Adipocyte (in vitro differentiated cells): ENCODE results near the gene ZKSCAN4.

Experiments used
- DNase-seq: peaks from one replicate; pipeline ENCODE4 v3.0.0-alpha.2; 2015; ENCODE audit warnings: low read depth
- H3K27me3 ChIP-seq: replicated peaks from 2 replicates; pipeline ENCODE4 v1.7.0; 2013; ENCODE audit warnings: mild to moderate bottlenecking, low read length, moderate library complexity; ENCODE audit not compliant: control insufficient read depth, insufficient read depth
- H3K36me3 ChIP-seq: 2 replicates; pipeline ENCODE4 v1.7.0; 2013; ENCODE audit warnings: low read length, mild to moderate bottlenecking, moderate library complexity; ENCODE audit not compliant: control insufficient read depth, insufficient read depth, severe bottlenecking
- H3K4me1 ChIP-seq: 2 replicates; pipeline ENCODE4 v1.7.0; 2013; ENCODE audit warnings: mild to moderate bottlenecking, low read length, moderate library complexity; ENCODE audit not compliant: control insufficient read depth, insufficient read depth
- H3K4me3 ChIP-seq: 2 replicates; pipeline ENCODE4 v1.7.0; 2013; ENCODE audit warnings: mild to moderate bottlenecking, low read length, moderate library complexity
- H3K9ac ChIP-seq: 2 replicates; pipeline ENCODE4 v1.7.0; 2013; ENCODE audit warnings: mild to moderate bottlenecking, low read length, moderate library complexity
- H3K9me3 ChIP-seq: 2 replicates; pipeline ENCODE4 v1.7.0; 2013; ENCODE audit warnings: mild to moderate bottlenecking, low read length, moderate library complexity; ENCODE audit not compliant: control insufficient read depth

ZKSCAN4 gene

DNA sequence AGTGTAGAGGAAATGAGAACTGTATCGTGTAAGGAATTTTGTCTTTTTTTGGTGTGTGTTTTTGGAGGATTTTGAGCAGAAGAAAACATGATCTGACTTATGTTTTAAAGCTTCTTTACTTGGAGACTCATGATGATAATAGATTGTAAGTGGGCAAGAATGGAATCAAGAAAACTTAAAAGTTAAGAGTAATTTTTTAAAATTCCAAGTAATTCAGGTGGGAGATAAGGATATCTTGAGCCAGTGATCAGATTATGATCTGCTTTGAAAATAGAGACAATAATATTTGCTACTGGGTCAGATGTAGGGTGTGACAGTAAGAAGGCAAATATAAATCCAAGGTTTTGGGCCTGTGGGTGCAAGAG, 15.6 kb upstream of the ZKSCAN4 start:
- Histone ChIP-seq H3K36me3 (peaks cover 11% of the 10 kb centered on the region), H3K27me3 (no peaks in the 10 kb centered on the region), H3K4me1 (peaks cover 35% of the 10 kb centered on the region), H3K9ac (peak overlapping the region; percentile 91), H3K9me3 (no peaks in the 10 kb centered on the region), H3K4me3 (peak overlapping the region; percentile 97)
- peak; percentile 7 for DNase-seq

- Histone ChIP-seq H3K36me3 (peaks cover 5% of the 10 kb centered on the region), H3K9me3 (no peaks in the 10 kb centered on the region), H3K4me1 (peaks cover 35% of the 10 kb centered on the region), H3K4me3 (peak within 1 kb of the TSS; percentile 97), H3K9ac (peak within 1 kb of the TSS; percentile 91), H3K27me3 (no peaks in the 10 kb centered on the region)
- DNase-seq: peak; percentile 91
Measured at GRCh38 chr6:28266962-28267694, 15.1 kb upstream of the ZKSCAN4 start, which contains the start of gene ZSCAN26. Gene ZSCAN26 (plus strand): TSS chr6:28267143. CDS start chr6:28271920, 4,777 bp downstream.

GRCh38 chr6:28266563-28266961, 14.5 kb upstream of the ZKSCAN4 start:
- no peak for DNase-seq
- Histone ChIP-seq H3K27me3 (no peaks in the 10 kb centered on the region), H3K4me1 (peaks cover 35% of the 10 kb centered on the region), H3K9me3 (no peaks in the 10 kb centered on the region), H3K9ac (peak overlapping the region; percentile 91), H3K36me3 (no peaks in the 10 kb centered on the region), H3K4me3 (peak overlapping the region; percentile 97)

- Histone ChIP-seq H3K36me3 (no peaks in the 10 kb centered on the region), H3K4me1 (peaks cover 30% of the 10 kb centered on the region), H3K4me3 (no peak overlapping the region), H3K9ac (no peak overlapping the region), H3K27me3 (no peaks in the 10 kb centered on the region), H3K9me3 (peaks cover 5% of the 10 kb centered on the region)
- no peak for DNase-seq
Measured at GRCh38 chr6:28264834-28265401, 12.8 kb upstream of the ZKSCAN4 start.

DNA sequence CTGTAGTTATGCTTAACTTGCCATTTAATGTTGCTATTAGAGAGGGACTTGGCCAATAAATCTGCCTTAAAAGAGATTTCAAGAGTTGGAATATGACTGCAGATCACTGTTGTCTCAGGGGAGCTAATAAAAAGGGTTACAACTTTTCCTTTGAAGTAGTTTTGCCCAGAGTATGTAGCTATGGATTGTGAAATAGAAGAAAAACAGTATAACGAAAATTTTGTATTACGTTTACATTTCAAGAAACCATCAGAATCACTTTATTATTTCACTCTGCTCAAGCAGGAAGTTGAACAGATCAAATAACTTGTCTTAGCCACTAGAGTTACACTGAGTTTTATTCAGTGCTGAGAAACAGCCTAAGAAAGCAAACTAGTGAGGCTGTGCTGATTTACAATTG, 11.9 kb upstream of the ZKSCAN4 start:
- Histone ChIP-seq H3K9me3 (peaks cover 12% of the 10 kb centered on the region), H3K27me3 (no peaks in the 10 kb centered on the region)

GRCh38 chr6:28258877-28259777, 7.1 kb upstream of the ZKSCAN4 start, which contains the start of gene NKAPL:
Gene NKAPL (plus strand): TSS chr6:28259297. CDS start chr6:28259372, 75 bp downstream.
- DNase-seq: peak; percentile 72
- Histone ChIP-seq H3K27me3 (no peaks in the 10 kb centered on the region), H3K4me3 (peak within 1 kb of the TSS; percentile 85), H3K9me3 (peaks cover 12% of the 10 kb centered on the region), H3K9ac (peak within 1 kb of the TSS; percentile 52), H3K4me1 (peaks cover 12% of the 10 kb centered on the region), H3K36me3 (no peaks in the 10 kb centered on the region)

More for the DNA sequence above, 11.9 kb upstream of the ZKSCAN4 start:
- Histone ChIP-seq H3K36me3 (no peaks in the 10 kb centered on the region), H3K9ac (no peak overlapping the region), H3K4me1 (peaks cover 27% of the 10 kb centered on the region), H3K4me3 (no peak overlapping the region)
- no peak for DNase-seq

- no peak for DNase-seq
- peaks cover 12% of the 10 kb centered on the region for H3K9me3 ChIP-seq
- H3K9ac ChIP-seq: no peak overlapping the region
- no peak overlapping the region for H3K4me3 ChIP-seq
- H3K27me3 ChIP-seq: no peaks in the 10 kb centered on the region
- no peaks in the 10 kb centered on the region for H3K36me3 ChIP-seq
- H3K4me1 ChIP-seq: peaks cover 24% of the 10 kb centered on the region
Measured at GRCh38 chr6:28257042-28257441, 5.0 kb upstream of the ZKSCAN4 start.

DNA sequence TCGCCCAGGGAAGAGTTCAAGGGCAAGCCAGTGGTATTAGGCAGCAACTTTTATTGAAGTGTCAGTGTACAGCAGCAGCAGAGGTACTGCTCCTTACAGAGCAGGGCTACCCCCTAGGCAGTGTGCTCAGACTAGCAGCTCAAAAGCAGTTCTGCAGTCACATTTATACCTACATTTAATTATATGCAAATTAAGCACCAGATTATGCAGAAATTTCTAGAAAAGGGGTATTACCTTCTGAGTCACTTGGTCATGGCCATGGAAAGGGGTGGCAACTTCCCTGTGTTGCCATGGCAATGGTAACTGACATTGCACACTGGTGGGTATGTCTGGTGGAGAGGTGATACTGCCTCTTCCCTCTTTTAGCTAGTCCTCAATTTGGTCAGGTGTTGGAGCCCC, 2.1 kb upstream of the ZKSCAN4 start:
- Histone ChIP-seq H3K9me3 (no peaks in the 10 kb centered on the region), H3K36me3 (no peaks in the 10 kb centered on the region), H3K4me3 (no peak overlapping the region), H3K27me3 (no peaks in the 10 kb centered on the region), H3K9ac (no peak overlapping the region), H3K4me1 (peaks cover 28% of the 10 kb centered on the region)
- DNase-seq: no peak

DNA sequence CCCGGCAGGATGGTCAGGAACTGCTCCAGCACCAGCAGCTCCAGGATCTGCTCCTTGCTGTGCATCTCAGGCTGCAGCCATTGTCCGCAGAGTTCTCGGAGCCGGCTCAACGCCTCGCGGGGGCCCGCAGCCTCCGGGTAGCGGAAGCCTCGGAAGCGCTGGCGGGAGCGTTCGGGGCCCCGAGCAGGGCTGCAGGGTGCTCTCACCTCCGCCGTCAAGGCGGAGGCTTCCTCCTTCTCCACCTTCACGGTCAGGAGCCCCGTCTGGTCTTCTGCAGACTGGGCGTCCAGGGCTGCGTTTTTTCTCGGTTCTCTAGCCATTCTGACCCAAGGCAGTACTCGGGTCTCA, 434 bp downstream of the ZKSCAN4 start:
- H3K9me3 ChIP-seq: no peaks in the 10 kb centered on the region
- no peaks in the 10 kb centered on the region for H3K27me3 ChIP-seq
- H3K4me3 ChIP-seq: peak overlapping the region; percentile 98
- peak; percentile 48 for DNase-seq
- H3K9ac ChIP-seq: peak overlapping the region; percentile 91
- H3K4me1 ChIP-seq: peaks cover 24% of the 10 kb centered on the region
- H3K36me3 ChIP-seq: peaks cover 17% of the 10 kb centered on the region

- Histone ChIP-seq H3K27me3 (no peaks in the 10 kb centered on the region), H3K4me1 (peaks cover 24% of the 10 kb centered on the region), H3K9ac (no peak overlapping the region), H3K4me3 (peak overlapping the region; percentile 98), H3K36me3 (peaks cover 26% of the 10 kb centered on the region), H3K9me3 (no peaks in the 10 kb centered on the region)
- DNase-seq: no peak
Measured at GRCh38 chr6:28250747-28251146, 1.3 kb downstream of the ZKSCAN4 start.

DNA sequence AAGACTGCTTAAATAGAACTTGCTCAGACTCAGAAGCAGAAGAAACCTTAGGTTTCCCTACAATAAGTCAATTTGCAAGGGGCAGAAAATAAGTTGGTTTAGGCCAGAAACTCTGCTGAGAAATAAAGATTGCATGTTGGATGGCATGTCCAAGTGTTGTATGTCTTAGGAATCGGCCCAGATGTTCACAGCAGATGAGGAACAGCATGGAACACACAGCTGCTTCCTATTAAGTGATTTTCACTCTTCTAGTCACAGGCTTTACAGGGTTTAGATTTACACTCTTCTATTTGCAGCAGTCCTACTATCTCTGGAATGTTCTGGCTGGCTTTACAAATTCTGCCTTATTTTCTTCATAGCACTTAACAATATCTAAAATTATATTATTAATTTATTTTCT, 3.2 kb downstream of the ZKSCAN4 start:
- peak; percentile 62 for DNase-seq
- Histone ChIP-seq H3K9ac (no peak overlapping the region), H3K4me3 (no peak overlapping the region), H3K4me1 (peaks cover 24% of the 10 kb centered on the region), H3K9me3 (no peaks in the 10 kb centered on the region), H3K36me3 (peaks cover 41% of the 10 kb centered on the region), H3K27me3 (no peaks in the 10 kb centered on the region)
